ENCODE results near the gene RIMBP3C.

- TF ChIP-seq TAF1 (IDR thresholded peaks at IDR 0.05; ENCODE audit: borderline replicate concordance, low read depth, low read length) (no peak), ZBTB40 (IDR thresholded peaks at IDR 0.05; ENCODE audit: borderline replicate concordance) (no peak), CTCF (IDR thresholded peaks at IDR 0.05 in 2 of 3, conservative IDR thresholded peaks at IDR 0.05 in 1 of 3; ENCODE audit: control insufficient read depth in 2 of 3, extremely low read depth in 1 of 3, insufficient read depth in 1 of 3, low read depth in 3 of 3, low read length in 3 of 3) (no peak), ZNF24 (IDR thresholded peaks at IDR 0.05) (no peak), FOS (IDR thresholded peaks at IDR 0.05; ENCODE audit: borderline replicate concordance, extremely low read depth, insufficient read length) (no peak), POLR2AphosphoS5 (IDR thresholded peaks at IDR 0.05; ENCODE audit: low read length) (no peak), EZH2 (IDR thresholded peaks at IDR 0.05; ENCODE audit: borderline replicate concordance, control insufficient read depth, low read depth, low read length) (no peak), REST (IDR thresholded peaks at IDR 0.05; ENCODE audit: low read depth, low read length) (no peak), HDAC2 (IDR thresholded peaks at IDR 0.05) (no peak), PRDM15 (CRISPR knock-in tag; IDR thresholded peaks at IDR 0.05) (no peak), ZBED1 (IDR thresholded peaks at IDR 0.05; ENCODE audit: borderline replicate concordance) (no peak), ZNF274 (IDR thresholded peaks at IDR 0.05; ENCODE audit: insufficient read depth, insufficient read length) (no peak), SUZ12 (IDR thresholded peaks at IDR 0.05; ENCODE audit: unreplicated experiment) (no peak)
These were observed 34.1 kb upstream of the RIMBP3C start for GRCh38 chr22:21585389-21585788.

Measured in GM12878 (cell line).